Right lobe of liver (tissue), 6 donors: ENCODE data around the gene DNMT3A. TPM values are rescaled to one million over a fixed set of nuclear protein-coding genes. Genes with fewer than 3 reads are reported as not detected.
A peak's percentile ranks its signal among the peaks of the same experiment; 100 is the strongest.

Source experiments
- ATAC-seq, 4 donors: fragments of 200-7000 bp; cut with Tn5 transposase; one replicate each; pipeline ENCODE4 v1.9.1; 2020; ENCODE audit warnings: mild to moderate bottlenecking in 4 of 4, moderate library complexity in 4 of 4
- DNase-seq, 3 donors: peaks; one replicate each; pipeline ENCODE4 v3.0.0-alpha.2; 2020
- H3K27ac ChIP-seq, 3 donors: fragments of 200-600 bp; one replicate each; pipeline ENCODE4 v1.8.0; 2022
- H3K27me3 ChIP-seq, 2 donors: fragments of 200-600 bp; one replicate each; pipeline ENCODE4 v1.8.0; 2022
- H3K36me3 ChIP-seq, 4 donors: fragments of 200-600 bp; sonication (generic) in 1 of 4; one replicate each; pipeline versions ENCODE4 v1.5.1 to v1.8.0; 2017 to 2022; ENCODE audit warnings: control low read depth in 1 of 4
- H3K4me1 ChIP-seq, 4 donors: fragments of 200-600 bp; sonication (generic) in 1 of 4; one replicate each; pipeline versions ENCODE4 v1.5.1 to v1.8.0; 2017 to 2022; ENCODE audit warnings: control low read depth in 1 of 4
- H3K4me3 ChIP-seq, 3 donors: fragments of 200-600 bp; one replicate each; pipeline ENCODE4 v1.8.0; 2022
- H3K9me3 ChIP-seq, 4 donors: fragments of 200-600 bp; sonication (generic) in 1 of 4; one replicate each; pipeline versions ENCODE4 v1.5.1 to v1.8.0; 2017 to 2022; ENCODE audit warnings: control low read depth in 1 of 4
- POLR2A ChIP-seq: fragments of 450-650 bp; IDR thresholded peaks from one replicate; pipeline ENCODE4 v1.6.1; 2017; ENCODE audit warnings: antibody characterized with exemption, mild to moderate bottlenecking
- WGBS: methylation state at CpG from one replicate; pipeline ENCODE4 v1.1.6; 2018; ENCODE audit warnings: low coverage, low lambda C conversion rate; ENCODE audit not compliant: insufficient coverage; ENCODE audit errors: missing lambda C conversion rate; 5-methylcytosine and 5-hydroxymethylcytosine counted together
- intact Hi-C, 2 donors: fragments of 100-400 bp; cut with DNase I; formaldehyde crosslinking; loops; one replicate each; pipeline versions ENCODE4 v1.11.2 to v1.14.1; 2022
- total RNA-seq, 6 experiments: library from RNA; depleted of rRNA in 2 of 6; stranded (reverse); fragments of >200 nt in 2 of 6; fragmentation: NEBNext Ultra II Directional in 3 of 6; extraction: Animal tissue kit (Norgen Biotek cat#: 25700) in 3 of 6; gene quantifications; one replicate each; pipeline versions ENCODE4 v1.1.0 to v1.2.4, GENCODE V29; 2016 to 2023
- TF ChIP-seq, protein P1 (sequence below), 4 donors: fragments of 200-600 bp in 3 of 4; fragments of 450-650 bp in 1 of 4; IDR thresholded peaks; one replicate each; pipeline versions ENCODE4 v1.5.1 to v1.8.0; 2016 to 2022; ENCODE audit warnings: antibody characterized with exemption in 4 of 4, mild to moderate bottlenecking in 2 of 4
- donor health status: DM: no; HTN: yes; CAD: no.
- donor health status: DM: no; HTN: no; CAD: no.
- donor health status: DM: no; HTN: no; CAD: no.
- donor health status: DM: no; HTN: yes; CAD: no.
- donor health status: DM: no; HTN: yes; CAD: no.

The DNMT3A gene
- total RNA-seq, 6 experiments from 2014 or later: 4.9 to 13.3 (median 9.3) TPM

DNA sequence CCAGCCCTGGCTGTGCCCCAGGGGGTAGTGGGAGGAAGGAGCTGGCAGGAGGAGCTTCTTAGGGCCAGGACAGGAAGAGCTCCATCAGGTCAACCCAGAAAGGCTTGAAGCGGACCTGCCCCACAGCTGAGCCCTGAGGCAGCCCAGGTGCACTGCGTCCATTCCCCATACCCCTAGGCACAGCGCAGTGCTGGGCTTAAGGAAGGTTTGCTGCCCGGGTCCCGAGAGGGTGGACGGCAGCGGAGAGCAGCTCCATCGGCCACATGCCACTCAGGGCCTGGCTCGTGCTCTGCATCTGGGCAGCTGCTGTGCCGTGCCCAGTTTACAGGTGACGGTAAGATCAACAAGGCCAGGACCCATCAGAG is 26.4 kb downstream of the DNMT3A start:
- H3K4me3 ChIP-seq: no peak overlapping the region
- intact Hi-C loops: no loop called here
- peaks cover 0 to 4% (median 0%) of the 10 kb centered on the region in 4 donors for H3K36me3 ChIP-seq
- H3K27me3 ChIP-seq: no peaks in the 10 kb centered on the region
- ATAC-seq (no peak), DNase-seq (no peak)
- H3K27ac ChIP-seq: peak overlapping the region in 1 of 3 donors; percentile 37
- peaks cover 0 to 25% (median 9%) of the 10 kb centered on the region in 4 donors for H3K4me1 ChIP-seq
- WGBS: no CpG with 5 or more reads among the region's 11 CpGs
- no peaks in the 10 kb centered on the region for H3K9me3 ChIP-seq
- TF ChIP-seq, protein P1, sequence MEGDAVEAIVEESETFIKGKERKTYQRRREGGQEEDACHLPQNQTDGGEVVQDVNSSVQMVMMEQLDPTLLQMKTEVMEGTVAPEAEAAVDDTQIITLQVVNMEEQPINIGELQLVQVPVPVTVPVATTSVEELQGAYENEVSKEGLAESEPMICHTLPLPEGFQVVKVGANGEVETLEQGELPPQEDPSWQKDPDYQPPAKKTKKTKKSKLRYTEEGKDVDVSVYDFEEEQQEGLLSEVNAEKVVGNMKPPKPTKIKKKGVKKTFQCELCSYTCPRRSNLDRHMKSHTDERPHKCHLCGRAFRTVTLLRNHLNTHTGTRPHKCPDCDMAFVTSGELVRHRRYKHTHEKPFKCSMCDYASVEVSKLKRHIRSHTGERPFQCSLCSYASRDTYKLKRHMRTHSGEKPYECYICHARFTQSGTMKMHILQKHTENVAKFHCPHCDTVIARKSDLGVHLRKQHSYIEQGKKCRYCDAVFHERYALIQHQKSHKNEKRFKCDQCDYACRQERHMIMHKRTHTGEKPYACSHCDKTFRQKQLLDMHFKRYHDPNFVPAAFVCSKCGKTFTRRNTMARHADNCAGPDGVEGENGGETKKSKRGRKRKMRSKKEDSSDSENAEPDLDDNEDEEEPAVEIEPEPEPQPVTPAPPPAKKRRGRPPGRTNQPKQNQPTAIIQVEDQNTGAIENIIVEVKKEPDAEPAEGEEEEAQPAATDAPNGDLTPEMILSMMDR (IDR thresholded peaks at IDR 0.05): no peak
- no peak for TF ChIP-seq POLR2A

DNA sequence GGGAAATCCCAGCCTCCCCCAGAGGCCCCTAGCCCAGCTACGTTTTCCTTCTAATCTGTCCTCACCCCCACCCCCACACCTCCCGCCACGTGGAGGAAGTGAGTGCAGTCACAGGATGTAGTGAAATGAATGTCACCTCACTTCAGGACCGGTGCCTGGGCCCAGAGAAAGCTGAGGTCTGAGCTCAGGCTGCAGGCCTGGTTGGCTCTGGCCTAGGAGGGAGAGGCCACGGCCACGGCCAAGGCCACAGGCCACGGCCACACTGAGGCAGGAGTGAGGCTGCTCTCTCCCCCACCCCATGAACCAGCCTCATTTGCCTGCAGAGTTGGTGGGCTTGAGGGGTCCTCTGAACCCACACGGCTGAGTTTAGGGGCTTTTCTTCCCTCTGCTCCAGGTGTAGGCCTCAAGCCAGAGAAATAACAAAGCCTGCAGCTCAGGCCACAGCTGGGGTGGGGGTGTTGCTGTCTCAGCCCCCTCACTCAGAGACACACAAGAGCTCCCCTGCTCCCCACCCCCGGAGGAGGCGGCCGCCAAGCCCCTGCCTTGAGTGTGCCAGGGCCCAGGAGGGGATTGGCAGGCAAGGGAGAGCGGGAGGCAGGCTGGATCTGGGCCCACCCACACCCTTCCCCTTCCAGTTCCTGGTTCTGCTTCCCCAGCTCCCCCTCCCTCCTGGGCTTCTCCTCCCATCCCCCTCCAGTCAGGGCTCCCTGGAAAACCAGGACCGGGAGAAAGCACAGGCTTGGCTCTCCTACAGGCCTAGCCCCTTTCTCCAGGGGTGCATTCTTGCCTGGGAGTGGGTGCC is 27.0 kb downstream of the DNMT3A start:
- Histone ChIP-seq H3K36me3 (peaks cover 0 to 4% (median 0%) of the 10 kb centered on the region in 4 donors), H3K27me3 (no peaks in the 10 kb centered on the region), H3K4me1 (peaks cover 0 to 25% (median 9%) of the 10 kb centered on the region in 4 donors), H3K4me3 (no peak overlapping the region), H3K27ac (peak overlapping the region; percentile 37 to 71 (median 40)), H3K9me3 (no peaks in the 10 kb centered on the region)
- no peak for TF ChIP-seq POLR2A
- WGBS: 46% methylated on average over 8 of the region's 13 CpGs
- DNase-seq: peak in 2 of 3 donors; percentile 53 to 62
- ATAC-seq: peak; percentile 29 to 48 (median 42)
- intact Hi-C loops: no loop called here

DNA sequence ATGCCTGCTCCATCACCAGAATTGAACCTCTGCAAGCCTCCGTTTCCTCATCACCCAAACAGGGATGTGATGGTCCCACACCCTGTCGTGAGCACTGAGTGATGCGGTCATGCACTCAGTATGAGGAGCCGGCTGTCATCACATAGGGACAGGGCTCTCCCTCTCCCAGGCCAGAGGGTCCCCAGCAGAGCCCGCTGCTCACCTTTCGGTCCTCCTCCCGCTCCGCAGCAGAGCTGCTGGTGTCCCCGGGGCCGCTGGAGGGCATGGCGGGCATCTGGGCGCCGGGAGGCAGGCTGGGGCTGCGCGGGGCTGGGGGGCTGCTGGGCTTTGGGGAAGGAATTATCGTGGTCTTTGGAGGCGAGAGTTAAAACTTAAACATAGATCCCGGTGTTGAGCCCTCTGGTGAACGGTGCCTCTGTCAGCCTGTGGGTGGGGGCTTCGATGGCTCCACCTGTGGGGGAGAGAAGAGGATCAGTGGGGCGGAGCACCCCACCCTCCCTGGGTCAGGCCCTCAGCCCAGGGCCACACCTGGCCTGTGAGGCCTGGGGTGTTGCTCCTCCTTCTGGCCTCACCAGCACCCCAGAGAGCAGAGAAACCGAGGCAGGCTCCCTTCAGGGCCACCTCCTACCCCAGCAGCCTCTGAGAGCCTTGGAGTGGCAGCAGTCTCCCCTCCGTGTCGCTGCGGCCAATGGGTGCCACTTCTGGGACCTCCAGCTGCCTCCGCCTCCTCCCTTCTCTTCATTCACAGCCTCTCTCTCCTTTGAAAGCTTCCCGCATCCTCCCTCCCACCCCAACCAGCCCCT is 27.8 kb downstream of the DNMT3A start:
- no peak for ATAC-seq
- no peak for DNase-seq
- Histone ChIP-seq H3K27ac (peak overlapping the region in 2 of 3 donors; percentile 40 to 53), H3K27me3 (no peaks in the 10 kb centered on the region), H3K36me3 (peaks cover 0 to 4% (median 0%) of the 10 kb centered on the region in 4 donors), H3K9me3 (no peaks in the 10 kb centered on the region), H3K4me1 (peaks cover 0 to 25% (median 9%) of the 10 kb centered on the region in 4 donors), H3K4me3 (no peak overlapping the region)
- WGBS: 83% methylated on average over 6 of the region's 27 CpGs
- TF ChIP-seq, protein P1 (IDR thresholded peaks at IDR 0.05): no peak
- no peak for TF ChIP-seq POLR2A
- intact Hi-C loops: no loop called here

DNA sequence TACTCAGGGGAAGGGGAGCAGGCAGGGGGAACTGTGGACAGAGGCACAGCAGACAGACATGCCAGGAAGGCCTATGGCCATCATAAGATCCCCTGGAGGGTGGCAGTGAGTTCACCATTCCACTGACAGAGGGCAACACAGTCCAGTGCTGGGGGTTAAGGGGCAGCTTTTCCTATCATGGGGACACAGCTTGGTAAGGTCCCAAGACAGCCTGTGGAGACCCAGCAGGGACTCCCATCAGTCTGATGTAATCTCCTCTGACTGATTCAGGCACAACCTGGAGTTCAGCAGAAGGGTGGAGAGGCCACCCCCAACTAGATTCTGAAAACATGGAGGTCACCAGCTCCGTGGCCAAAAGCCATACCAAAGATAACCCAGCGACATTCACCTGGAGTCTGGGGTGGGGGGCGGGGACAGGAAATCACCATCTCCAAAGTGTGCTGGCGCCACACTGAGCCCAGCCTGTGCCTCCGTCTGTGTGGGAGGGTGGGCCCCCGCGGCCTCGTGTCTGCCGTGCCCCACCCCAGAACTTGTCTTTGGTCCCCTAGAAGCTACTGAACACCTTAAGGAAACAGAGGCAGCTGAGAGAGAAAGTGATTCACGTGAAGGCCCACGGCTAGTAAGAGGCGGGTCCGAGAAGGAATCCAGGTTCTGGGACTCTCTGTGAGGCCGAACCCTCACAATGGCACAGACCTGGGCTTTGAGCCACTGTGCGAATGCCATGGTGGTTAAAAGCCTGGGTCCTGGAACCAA is 28.6 kb downstream of the DNMT3A start:
- Histone ChIP-seq H3K4me1 (peaks cover 0 to 25% (median 9%) of the 10 kb centered on the region in 4 donors), H3K9me3 (no peaks in the 10 kb centered on the region), H3K4me3 (no peak overlapping the region), H3K36me3 (peaks cover 0 to 4% (median 0%) of the 10 kb centered on the region in 4 donors), H3K27me3 (no peaks in the 10 kb centered on the region), H3K27ac (no peak overlapping the region)
- intact Hi-C loops: no loop called here
- 90% methylated on average over 4 of the region's 15 CpGs for WGBS
- no peak for DNase-seq
- ATAC-seq: no peak
- no peak for TF ChIP-seq POLR2A
- TF ChIP-seq, protein P1 (IDR thresholded peaks at IDR 0.05): no peak
